GM12874 (cell line): ENCODE data around the gene GJA3.

Source experiments
- CTCF ChIP-seq: IDR thresholded peaks from 2 replicates; pipeline ENCODE4 v1.5.1; 2011; ENCODE audit warnings: low read depth, mild to moderate bottlenecking, control low read depth, low read length, moderate library complexity; ENCODE audit not compliant: insufficient read depth

The GJA3 gene

GRCh38 chr13:20151612-20152011, 9.2 kb downstream of the GJA3 start:
- TF ChIP-seq CTCF, result no peak

GRCh38 chr13:20151016-20151415, 9.8 kb downstream of the GJA3 start:
- no peak for TF ChIP-seq CTCF

GRCh38 chr13:20150561-20150960, 10.3 kb downstream of the GJA3 start:
- TF ChIP-seq CTCF, result no peak

GRCh38 chr13:20149762-20150161, 11.1 kb downstream of the GJA3 start:
- TF ChIP-seq CTCF, result no peak

- no peak for TF ChIP-seq CTCF
These were observed 12.2 kb downstream of the GJA3 start for GRCh38 chr13:20148501-20149183.

- no peak for TF ChIP-seq CTCF
These were observed 14.5 kb downstream of the GJA3 start for GRCh38 chr13:20146381-20146780.

GRCh38 chr13:20145521-20145920, 15.3 kb downstream of the GJA3 start:
- no peak for TF ChIP-seq CTCF
